Activated T-helper 9 cell treated with anti-CD3 and anti-CD28 coated beads, Interleukin-2, amount 50 U/mL, for 16 hours (primary cell): Measurements from ENCODE around the gene C2CD3.
"Not testable (repeated sequence)": the region's sequence is repeated elsewhere in the genome, so short reads cannot be mapped to it uniquely, and the experiment has no call there.

Experiments
- DNase-seq: peaks from one replicate; pipeline ENCODE4 v3.0.0-alpha.2; 2020; ENCODE audit warnings: low read depth

Gene C2CD3

GRCh38 chr11:74157169-74157568 lies 13.6 kb downstream of the C2CD3 start:
- DNase-seq: no peak

DNA sequence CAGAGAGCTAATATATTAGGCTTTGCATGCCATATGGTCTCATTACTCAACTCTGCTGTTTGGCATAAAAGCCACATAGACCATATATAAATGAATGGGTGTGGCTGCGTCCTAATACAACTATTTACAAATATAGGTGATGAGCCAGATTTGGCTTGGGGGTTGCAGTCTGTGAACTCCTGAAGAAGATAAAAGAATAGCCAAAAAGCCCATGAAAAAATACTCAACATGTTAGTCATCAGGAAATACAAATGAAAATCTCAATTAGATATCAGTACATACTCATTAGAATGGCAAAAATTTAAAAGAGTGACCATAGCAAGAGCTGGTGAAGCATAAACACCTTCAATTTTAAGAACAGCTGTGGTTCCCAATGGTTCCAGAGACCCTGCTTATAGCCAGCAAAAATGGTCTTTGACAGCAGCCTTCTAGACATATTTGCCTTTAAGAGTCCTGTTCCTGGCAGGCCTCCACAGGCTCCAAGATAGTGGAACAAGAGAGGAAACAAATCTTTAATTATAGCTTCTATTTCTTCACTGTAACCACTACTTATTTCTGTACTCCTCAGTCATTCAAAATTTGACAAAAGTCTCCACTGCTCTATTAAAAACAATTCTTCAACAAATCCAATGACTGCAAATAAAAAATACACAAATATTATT lies 16.1 kb downstream of the C2CD3 start:
- DNase-seq: no peak

- DNase-seq: no peak
Observed at GRCh38 chr11:74153224-74153623, 17.6 kb downstream of the C2CD3 start.

GRCh38 chr11:74147199-74147929 lies 23.4 kb downstream of the C2CD3 start:
- no peak for DNase-seq

- no peak for DNase-seq
Observed at GRCh38 chr11:74144592-74144991, 26.2 kb downstream of the C2CD3 start.

DNA sequence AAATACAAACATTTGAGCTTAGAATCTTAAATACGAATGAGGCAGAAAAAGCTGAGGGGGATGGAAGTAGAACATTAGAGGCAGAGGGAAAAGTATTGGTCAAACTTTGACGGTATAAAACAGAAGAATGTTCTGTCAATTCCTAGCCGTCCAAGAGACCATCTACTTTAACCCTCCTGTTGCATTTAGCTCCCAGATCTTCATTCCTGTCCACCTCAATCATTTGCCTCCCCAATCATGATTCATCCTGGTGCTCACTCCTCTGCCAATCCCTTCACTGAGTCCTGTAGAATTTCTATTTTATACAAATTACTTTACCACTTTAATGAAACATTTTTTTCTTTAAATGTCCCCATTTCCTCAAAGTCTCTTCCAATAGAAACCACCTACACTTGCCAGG lies 28.2 kb downstream of the C2CD3 start:
- DNase-seq: no peak

GRCh38 chr11:74141908-74142307 lies 28.9 kb downstream of the C2CD3 start:
- DNase-seq: no peak

GRCh38 chr11:74141241-74141695 lies 29.5 kb downstream of the C2CD3 start:
- no peak for DNase-seq

- not testable (repeated sequence) for DNase-seq
Observed at GRCh38 chr11:74139919-74140431, 30.8 kb downstream of the C2CD3 start.

GRCh38 chr11:74139151-74139918 lies 31.5 kb downstream of the C2CD3 start:
- DNase-seq: no peak

DNA sequence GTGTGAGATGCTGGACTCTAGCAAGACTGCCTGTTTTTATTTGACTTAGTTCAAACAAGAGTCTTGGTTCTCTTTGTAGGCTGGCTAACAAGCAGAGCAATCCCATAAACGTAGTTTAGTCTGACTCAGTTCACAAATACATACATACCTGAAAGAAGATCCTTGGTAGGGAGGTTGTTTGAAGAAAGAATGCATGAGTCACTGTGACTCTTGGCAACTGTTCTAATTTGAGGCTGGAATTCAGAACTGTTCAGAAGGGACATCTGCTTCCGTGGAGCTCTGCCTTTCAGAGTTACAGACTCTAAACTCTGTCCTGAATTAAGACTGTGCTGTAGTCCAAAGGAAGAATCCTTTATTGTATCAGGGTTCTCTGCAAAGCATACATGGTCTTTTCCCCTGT lies 32.2 kb downstream of the C2CD3 start:
- no peak for DNase-seq

DNA sequence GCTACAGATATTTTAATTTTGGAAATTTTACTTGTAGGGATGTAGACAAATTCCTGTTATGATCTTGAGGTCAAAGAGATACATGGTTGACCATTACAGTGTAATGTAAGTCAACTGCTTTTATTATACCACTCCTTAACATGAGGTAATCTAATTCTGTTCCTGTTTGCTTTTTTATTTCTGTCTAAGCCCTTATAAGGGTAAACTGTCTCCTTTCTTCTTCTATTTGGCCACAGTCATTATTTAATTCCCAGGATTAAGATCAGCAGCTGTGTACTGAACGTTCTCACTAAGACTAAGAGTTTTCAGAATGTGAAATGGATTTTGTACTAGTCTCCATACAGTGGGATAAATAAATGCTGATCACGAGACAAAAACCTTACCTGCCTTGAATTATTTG lies 32.8 kb downstream of the C2CD3 start:
- no peak for DNase-seq

GRCh38 chr11:74135127-74135840 lies 35.5 kb downstream of the C2CD3 start:
- no peak for DNase-seq

DNA sequence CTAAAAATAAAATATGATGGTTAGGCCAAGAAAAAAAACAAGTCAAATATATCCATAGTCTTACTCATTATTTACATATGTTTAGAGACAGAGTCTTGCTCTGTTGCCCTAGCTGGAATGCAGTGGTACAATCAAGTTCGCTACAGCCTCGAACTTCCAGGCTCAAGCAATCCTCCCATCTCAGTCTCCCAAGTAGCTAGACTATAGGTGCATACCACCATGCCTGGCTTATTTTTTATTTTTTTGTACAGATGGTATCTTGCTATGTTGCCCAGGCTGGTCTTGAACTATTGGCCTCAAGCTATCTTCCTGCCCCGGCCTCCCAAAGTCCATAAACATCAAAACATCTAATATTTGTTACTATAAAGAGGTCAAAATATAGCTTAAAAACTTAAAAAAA lies 36.1 kb downstream of the C2CD3 start:
- no peak for DNase-seq

DNA sequence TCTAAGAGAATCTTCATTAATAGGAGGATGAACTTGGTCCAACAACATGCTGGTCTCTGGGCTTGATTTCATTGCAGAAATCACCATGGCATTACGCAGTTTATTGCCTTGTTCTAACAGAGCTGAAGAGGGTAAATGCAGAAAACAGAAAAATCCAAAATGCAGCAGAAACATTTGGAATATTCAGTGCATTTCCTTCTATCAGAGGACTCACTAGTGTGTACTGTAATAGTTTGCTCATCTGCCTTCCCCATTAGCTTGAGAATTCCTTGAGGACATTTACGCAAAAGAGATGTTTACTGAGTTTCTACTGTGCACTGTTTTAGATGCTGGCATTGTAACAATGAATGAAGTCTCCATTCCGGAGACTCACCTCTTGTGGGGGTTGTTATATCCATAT lies 37.4 kb downstream of the C2CD3 start:
- no peak for DNase-seq

DNA sequence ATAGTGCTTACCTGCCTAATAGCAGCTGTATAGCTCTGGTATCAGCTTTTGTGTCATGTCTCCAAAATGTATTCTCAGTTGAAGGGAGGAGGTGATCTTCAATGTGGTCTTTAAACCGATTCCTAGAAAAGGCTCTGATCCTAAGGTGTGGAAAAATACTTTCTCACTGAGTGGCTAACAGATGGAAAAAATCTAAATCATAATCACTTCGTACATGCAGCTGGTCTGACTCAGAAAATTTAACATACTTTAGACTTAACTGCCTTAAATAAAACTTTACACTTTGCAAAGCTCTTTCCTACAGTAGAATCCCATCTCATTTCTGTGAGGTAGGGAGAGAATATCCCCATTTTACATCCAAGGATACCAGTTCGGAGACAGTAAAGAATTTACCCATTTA lies 38.0 kb downstream of the C2CD3 start:
- DNase-seq: no peak

DNA sequence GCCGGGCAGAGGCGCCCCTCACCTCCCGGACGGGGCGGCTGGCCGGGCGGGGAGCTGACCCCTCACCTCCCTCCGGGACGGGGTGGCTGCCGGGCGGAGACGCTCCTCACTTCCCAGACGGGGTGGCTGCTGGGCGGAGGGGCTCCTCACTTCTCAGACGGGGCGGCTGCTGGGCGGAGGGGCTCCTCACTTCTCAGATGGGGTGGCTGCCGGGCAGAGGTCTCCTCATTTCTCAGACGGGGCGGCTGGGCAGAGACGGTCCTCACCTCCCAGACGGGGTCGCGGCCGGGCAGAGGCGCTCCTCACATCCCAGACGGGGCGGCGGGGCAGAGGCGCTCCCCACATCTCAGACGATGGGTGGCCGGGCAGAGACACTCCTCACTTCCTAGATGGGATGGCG lies 41.7 kb downstream of the C2CD3 start:
- not testable (repeated sequence) for DNase-seq

DNA sequence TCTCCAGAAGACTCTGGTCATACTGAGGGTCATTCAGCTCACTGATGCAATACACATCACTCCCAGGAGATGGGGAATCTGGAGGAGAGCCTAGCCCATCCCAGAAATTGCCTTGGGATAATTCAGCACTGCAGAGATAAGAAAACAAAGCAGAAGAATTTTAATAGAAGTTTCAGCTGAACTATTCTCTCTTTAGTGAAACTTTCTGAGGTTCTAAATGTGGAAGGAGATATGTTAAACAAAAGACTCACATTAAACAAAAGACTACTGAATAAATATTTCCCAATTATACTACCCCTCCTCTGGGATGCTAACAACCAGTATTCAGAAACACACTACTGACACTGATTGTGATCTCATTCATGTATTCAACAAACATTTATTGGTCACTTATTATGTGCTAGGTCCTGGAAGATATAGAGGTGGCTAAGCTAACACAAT lies 47.8 kb downstream of the C2CD3 start:
- no peak for DNase-seq

DNA sequence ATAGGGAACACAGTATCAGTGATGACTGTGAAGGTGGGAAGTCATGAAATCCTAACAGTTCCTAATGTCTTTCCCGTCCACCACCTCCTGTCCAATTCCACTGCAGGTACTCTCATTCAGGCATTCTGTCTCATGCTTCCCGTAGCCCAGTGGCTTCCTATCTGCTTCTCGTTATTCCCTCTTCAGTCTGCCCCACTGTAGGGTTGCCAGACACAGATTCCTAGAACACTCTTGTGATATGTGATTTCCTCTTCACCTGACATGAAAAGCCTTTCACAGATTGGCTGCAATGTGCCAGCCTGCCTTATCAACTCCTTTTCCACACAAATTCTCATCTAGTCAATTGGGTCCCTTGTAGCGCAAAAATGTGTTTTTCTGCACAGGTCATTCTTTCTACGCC lies 49.0 kb downstream of the C2CD3 start:
- no peak for DNase-seq

- DNase-seq: not testable (repeated sequence)
Observed at GRCh38 chr11:74120260-74121035, 50.4 kb downstream of the C2CD3 start.

DNA sequence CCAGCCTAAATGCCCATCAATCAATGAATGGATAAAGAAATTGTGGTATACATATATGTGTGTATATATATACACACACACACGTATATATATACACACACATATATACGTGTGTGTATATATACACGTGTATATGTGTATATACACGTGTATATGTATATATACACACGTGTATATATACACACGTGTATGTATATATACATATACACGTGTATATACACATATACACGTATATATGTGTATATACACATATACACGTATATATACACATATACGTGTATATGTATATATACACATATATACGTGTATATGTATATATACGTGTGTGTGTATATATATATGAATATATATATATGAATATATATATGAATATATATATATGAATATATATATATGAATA lies 54.1 kb downstream of the C2CD3 start:
- no peak for DNase-seq
